ENCODE data around the gene TUBB4A.

- TF ChIP-seq CTCF (IDR thresholded peaks at IDR 0.05; ENCODE audit: borderline replicate concordance, extremely low read depth, low read length, poor library complexity, severe bottlenecking) (no peak), EZH2 (IDR thresholded peaks at IDR 0.05; ENCODE audit: borderline replicate concordance, low read depth, low read length, severe bottlenecking) (no peak)
These were observed 25.1 kb downstream of the TUBB4A start for GRCh38 chr19:6476896-6477431.

All from DND-41 (cell line).